ENCODE results near the gene MLH3. TPM values are rescaled to one million over a fixed set of nuclear protein-coding genes. Genes with fewer than 3 reads are reported as not detected.

MLH3 gene
- total RNA-seq, 2 experiments from 2014 or later, result 13.2 to 14.4 TPM

DNA sequence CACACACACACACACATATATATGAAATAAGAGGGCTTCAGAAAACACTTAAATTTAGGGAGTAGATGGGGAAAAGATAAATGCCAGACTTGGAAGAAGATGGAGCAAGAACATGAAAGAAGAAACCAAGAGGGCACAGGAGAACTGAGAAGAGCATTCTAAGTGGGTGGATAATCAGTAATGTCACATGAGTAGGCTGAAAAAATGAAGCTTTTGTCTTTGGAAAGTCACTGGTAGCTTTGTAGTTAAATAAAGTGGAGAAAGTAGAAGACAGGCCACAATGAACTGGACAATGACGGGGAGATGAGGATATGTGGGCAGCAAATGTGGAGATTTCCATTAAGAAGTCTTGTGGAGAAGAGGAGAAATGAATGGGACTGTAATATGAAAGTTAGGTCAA, 15.9 kb upstream of the MLH3 start:
- H3K4me3 Mint-ChIP-seq, result no peak overlapping the region
- no peaks in the 10 kb centered on the region for H3K36me3 ChIP-seq (ENCODE audit: insufficient read depth, low read length)
- intact Hi-C loops (cut with DNase I, micrococcal nuclease), result loop anchor here (2.0 to 10.0 kb wide), 2 partner anchors 14 to 62 kb away; partner anchors contain the start of gene EIF2B2 (in 1 of the 2)
- H3K27ac Mint-ChIP-seq, result no peak overlapping the region
- H3K27me3 ChIP-seq (ENCODE audit: control insufficient read depth in 1 of 2, insufficient read depth in 2 of 2, low read length in 2 of 2), result no peaks in the 10 kb centered on the region
- H3K27me3 Mint-ChIP-seq, result no peaks in the 10 kb centered on the region
- ChIA-PET CTCF (interaction anchor here (1.0 kb wide), 1 partner anchor 21 kb away, joined by 3 read pairs; no protein-coding TSS in a partner anchor), POLR2A (interaction anchor here (1.5 kb wide), 1 partner anchor 11 kb away, joined by 5 read pairs; no protein-coding TSS in a partner anchor)
- DNase-seq (no peak), ATAC-seq (ENCODE audit: poor library complexity) (no peak)
- H3K4me3 ChIP-seq (ENCODE audit: low read length), result no peak overlapping the region
- H3K9me3 ChIP-seq (ENCODE audit: control insufficient read depth in 1 of 2, insufficient read depth in 1 of 2, low read length in 2 of 2), result no peaks in the 10 kb centered on the region
- H3K4me1 Mint-ChIP-seq (ENCODE audit: low read depth), result peaks cover 34% of the 10 kb centered on the region
- no peak overlapping the region for H3K27ac ChIP-seq (ENCODE audit: low read depth in 1 of 2, low read length in 2 of 2)
- peaks cover 35% of the 10 kb centered on the region for H3K4me1 ChIP-seq (ENCODE audit: insufficient read depth, low read length)
- peaks cover 10% of the 10 kb centered on the region for H3K36me3 Mint-ChIP-seq (ENCODE audit: low read depth)
- no peaks in the 10 kb centered on the region for H3K9me3 Mint-ChIP-seq
- TF ChIP-seq CTCF (IDR thresholded peaks at IDR 0.05), result no peak

GRCh38 chr14:75066691-75067090, 15.4 kb upstream of the MLH3 start:
- Histone ChIP-seq H3K9me3 (ENCODE audit: control insufficient read depth in 1 of 2, insufficient read depth in 1 of 2, low read length in 2 of 2) (no peaks in the 10 kb centered on the region), H3K27ac (ENCODE audit: low read depth in 1 of 2, low read length in 2 of 2) (no peak overlapping the region), H3K27me3 (ENCODE audit: control insufficient read depth in 1 of 2, insufficient read depth in 2 of 2, low read length in 2 of 2) (no peaks in the 10 kb centered on the region), H3K36me3 (ENCODE audit: insufficient read depth, low read length) (no peaks in the 10 kb centered on the region), H3K4me1 (ENCODE audit: insufficient read depth, low read length) (peaks cover 35% of the 10 kb centered on the region), H3K4me3 (ENCODE audit: low read length) (no peak overlapping the region)
- Mint-ChIP-seq H3K27me3 (no peaks in the 10 kb centered on the region), H3K36me3 (ENCODE audit: low read depth) (peaks cover 10% of the 10 kb centered on the region), H3K4me3 (no peak overlapping the region), H3K9me3 (no peaks in the 10 kb centered on the region), H3K4me1 (ENCODE audit: low read depth) (peaks cover 34% of the 10 kb centered on the region), H3K27ac (no peak overlapping the region)
- intact Hi-C loops (cut with DNase I, micrococcal nuclease), result loop anchor here (2.0 to 10.0 kb wide), 2 partner anchors 14 to 62 kb away; partner anchors contain the start of gene EIF2B2 (in 1 of the 2)
- no peak for ATAC-seq (ENCODE audit: poor library complexity)
- ChIA-PET POLR2A (no interaction called here), CTCF (interaction anchor here (1.0 to 1.7 kb wide), 4 partner anchors 10 to 63 kb away, joined by 3 to 4 read pairs (median 3); no protein-coding TSS in a partner anchor)
- no peak for DNase-seq
- TF ChIP-seq CTCF (IDR thresholded peaks at IDR 0.05), result no peak

DNA sequence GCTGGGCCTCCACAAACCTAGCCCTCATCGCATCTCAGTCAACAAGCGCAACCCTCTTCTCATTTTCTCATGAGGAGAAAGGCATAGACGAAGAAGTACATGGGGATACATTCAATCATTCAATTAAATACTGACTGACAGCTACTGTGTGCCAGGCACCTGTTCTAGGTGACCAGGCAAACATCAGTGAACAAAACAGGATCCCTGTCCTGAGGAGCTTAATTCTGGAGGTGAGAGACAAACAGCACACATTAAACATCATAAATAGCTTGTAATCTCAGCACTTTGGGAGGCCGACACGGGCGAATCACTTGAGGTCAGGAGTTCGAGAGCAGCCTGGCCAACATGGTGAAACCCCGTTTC, 12.9 kb upstream of the MLH3 start:
- Histone ChIP-seq H3K4me3 (ENCODE audit: low read length) (peak overlapping the region; percentile 88), H3K9me3 (ENCODE audit: control insufficient read depth in 1 of 2, insufficient read depth in 1 of 2, low read length in 2 of 2) (no peaks in the 10 kb centered on the region), H3K36me3 (ENCODE audit: insufficient read depth, low read length) (no peaks in the 10 kb centered on the region), H3K4me1 (ENCODE audit: insufficient read depth, low read length) (peaks cover 26% of the 10 kb centered on the region), H3K27ac (ENCODE audit: low read depth in 1 of 2, low read length in 2 of 2) (peak overlapping the region; percentile 59 to 78), H3K27me3 (ENCODE audit: control insufficient read depth in 1 of 2, insufficient read depth in 2 of 2, low read length in 2 of 2) (no peaks in the 10 kb centered on the region)
- H3K27ac Mint-ChIP-seq, result peak overlapping the region; percentile 93
- no peaks in the 10 kb centered on the region for H3K27me3 Mint-ChIP-seq
- ChIA-PET CTCF (interaction anchor here (0.9 to 2.0 kb wide), 6 partner anchors 13 to 220 kb away, joined by 3 to 7 read pairs (median 3); partner anchors contain the start of genes DLST and MLH3), POLR2A (interaction anchor here (0.6 to 3.0 kb wide), 10 partner anchors 10 to 203 kb away, joined by 3 to 22 read pairs (median 5); partner anchors contain the start of genes EIF2B2, MLH3, NEK9 and RPS6KL1)
- intact Hi-C loops (cut with DNase I, micrococcal nuclease), result loop anchor here in 1 of 2 experiments (10.0 kb wide), 1 partner anchor 59 kb away; the partner anchor contains the start of gene EIF2B2
- peak overlapping the region; percentile 98 for H3K4me3 Mint-ChIP-seq
- H3K4me1 Mint-ChIP-seq (ENCODE audit: low read depth), result peaks cover 46% of the 10 kb centered on the region
- no peak for DNase-seq
- no peak for ATAC-seq (ENCODE audit: poor library complexity)
- H3K36me3 Mint-ChIP-seq (ENCODE audit: low read depth), result peaks cover 25% of the 10 kb centered on the region
- TF ChIP-seq CTCF (IDR thresholded peaks at IDR 0.05), result no peak
- no peaks in the 10 kb centered on the region for H3K9me3 Mint-ChIP-seq

All from CD4-positive, alpha-beta T cell (primary cell).